Femur (tissue), 1 donor: ENCODE results near the gene PSAP.

Source experiments
- DNase-seq: peaks from one replicate; pipeline ENCODE4 v3.0.0-alpha.2; 2017

Gene PSAP

GRCh38 chr10:71824333-71824732 lies 26.7 kb downstream of the PSAP start:
- DNase-seq, result no peak

- no peak for DNase-seq
These were observed 27.7 kb downstream of the PSAP start for GRCh38 chr10:71823356-71823755.

GRCh38 chr10:71821909-71822763 lies 28.9 kb downstream of the PSAP start:
- DNase-seq, result no peak

- no peak for DNase-seq
These were observed 30.1 kb downstream of the PSAP start for GRCh38 chr10:71820966-71821365.

- no peak for DNase-seq
These were observed 31.1 kb downstream of the PSAP start for GRCh38 chr10:71819985-71820384.

GRCh38 chr10:71819441-71819861 lies 31.6 kb downstream of the PSAP start:
- DNase-seq, result no peak

- DNase-seq, result no peak
These were observed 32.3 kb downstream of the PSAP start for GRCh38 chr10:71818674-71819260.

GRCh38 chr10:71817831-71818655 lies 33.0 kb downstream of the PSAP start:
- DNase-seq, result peak; percentile 48

GRCh38 chr10:71816936-71817618 lies 34.0 kb downstream of the PSAP start:
- no peak for DNase-seq

- no peak for DNase-seq
These were observed 34.6 kb downstream of the PSAP start for GRCh38 chr10:71816421-71816851.

GRCh38 chr10:71815515-71816130 lies 35.4 kb downstream of the PSAP start:
- no peak for DNase-seq

GRCh38 chr10:71814922-71815411 lies 36.1 kb downstream of the PSAP start:
- no peak for DNase-seq

GRCh38 chr10:71812913-71813590 lies 38.0 kb downstream of the PSAP start:
- no peak for DNase-seq

- DNase-seq, result peak; percentile 74
These were observed 38.8 kb downstream of the PSAP start for GRCh38 chr10:71812016-71812912.

- DNase-seq, result no peak
These were observed 39.7 kb downstream of the PSAP start for GRCh38 chr10:71811351-71811750.

GRCh38 chr10:71810048-71810750 lies 40.9 kb downstream of the PSAP start:
- DNase-seq, result no peak

GRCh38 chr10:71809628-71810027 lies 41.4 kb downstream of the PSAP start:
- no peak for DNase-seq

- DNase-seq, result no peak
These were observed 43.2 kb downstream of the PSAP start for GRCh38 chr10:71807557-71808510.
